Measurements from ENCODE around the gene WDR44.

Gene WDR44

GRCh38 chrX:118353081-118353850 is 7.4 kb downstream of the WDR44 start:
- TF ChIP-seq CTCF (IDR thresholded peaks at IDR 0.05; ENCODE audit: insufficient read depth, low read length, poor library complexity, severe bottlenecking) = no peak
- Histone ChIP-seq H3K4me3 (replicated peaks; ENCODE audit: low read depth, low read length) (no peak overlapping the region), H3K36me3 (ENCODE audit: control insufficient read depth, insufficient read depth, low read length) (no peaks in the 10 kb centered on the region), H3K27me3 (replicated peaks; ENCODE audit: control insufficient read depth, insufficient read depth, low read length) (no peaks in the 10 kb centered on the region)
- no peak for DNase-seq (ENCODE audit: extremely low read depth, insufficient read length)

DNA sequence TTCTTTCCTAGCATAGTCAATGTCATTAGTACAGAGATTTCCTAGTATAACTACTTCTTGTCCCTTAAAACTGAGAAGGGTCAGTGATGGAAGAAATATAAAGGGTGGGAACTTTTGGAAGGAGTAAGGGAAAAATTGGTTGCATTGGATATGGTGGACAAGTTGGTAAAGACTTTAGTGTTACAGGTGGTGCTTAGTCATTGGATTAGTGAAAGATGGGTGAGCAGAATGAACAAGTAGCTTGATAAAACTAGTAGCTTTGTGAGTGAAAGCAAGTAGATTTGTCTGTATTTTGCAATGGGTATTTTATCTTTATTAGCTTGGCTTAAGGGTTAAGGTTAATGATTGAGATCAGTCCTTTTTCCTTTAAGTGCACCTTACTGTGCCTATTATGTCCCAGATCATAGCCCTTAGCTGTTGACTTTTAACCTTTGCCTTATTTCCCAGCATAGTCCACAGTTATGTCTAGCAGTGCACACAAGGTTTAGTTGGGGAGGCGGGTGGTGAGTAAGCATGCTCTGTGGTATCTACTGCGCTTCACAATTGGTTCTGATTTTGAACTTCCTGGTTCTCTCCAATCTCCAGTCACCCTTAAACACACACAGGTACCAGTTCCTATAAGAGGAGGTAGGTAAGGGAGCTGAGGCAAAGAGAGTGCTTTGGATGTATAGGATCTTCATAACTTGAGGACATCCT is 9.5 kb downstream of the WDR44 start:
- no peak overlapping the region for H3K4me3 ChIP-seq (replicated peaks; ENCODE audit: low read depth, low read length)
- TF ChIP-seq CTCF (IDR thresholded peaks at IDR 0.05; ENCODE audit: insufficient read depth, low read length, poor library complexity, severe bottlenecking) = no peak
- no peaks in the 10 kb centered on the region for H3K36me3 ChIP-seq (ENCODE audit: control insufficient read depth, insufficient read depth, low read length)
- no peaks in the 10 kb centered on the region for H3K27me3 ChIP-seq (replicated peaks; ENCODE audit: control insufficient read depth, insufficient read depth, low read length)
- DNase-seq (ENCODE audit: extremely low read depth, insufficient read length) = no peak

DNA sequence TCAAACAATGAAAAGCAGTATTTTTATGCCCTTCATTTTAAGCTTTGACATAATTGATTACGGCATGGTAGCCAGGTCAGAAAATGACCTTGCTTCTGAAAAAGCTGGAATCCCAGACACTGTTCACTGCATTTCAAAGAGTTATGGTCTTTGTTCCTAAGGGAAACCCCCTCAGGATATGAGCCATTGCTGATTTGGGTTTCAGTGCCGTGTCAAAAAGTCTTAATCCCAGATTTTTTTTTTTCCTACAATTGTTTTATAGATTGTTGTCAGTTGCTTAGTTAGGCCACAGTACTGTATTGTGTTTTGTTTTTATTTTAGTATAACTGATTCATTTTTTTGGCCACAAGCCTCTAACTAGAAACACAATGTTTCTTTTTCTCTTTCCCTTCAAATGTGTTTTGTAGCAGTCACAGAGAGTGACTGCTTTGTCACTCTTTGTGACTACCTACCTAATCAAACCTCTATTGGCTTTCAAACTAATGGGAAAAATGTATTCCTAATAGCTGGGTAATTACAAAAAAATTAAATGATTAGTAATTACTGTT is 10.3 kb downstream of the WDR44 start:
- Histone ChIP-seq H3K36me3 (ENCODE audit: control insufficient read depth, insufficient read depth, low read length) (no peaks in the 10 kb centered on the region), H3K4me3 (replicated peaks; ENCODE audit: low read depth, low read length) (no peak overlapping the region), H3K27me3 (replicated peaks; ENCODE audit: control insufficient read depth, insufficient read depth, low read length) (no peaks in the 10 kb centered on the region)
- no peak for DNase-seq (ENCODE audit: extremely low read depth, insufficient read length)
- no peak for TF ChIP-seq CTCF (IDR thresholded peaks at IDR 0.05; ENCODE audit: insufficient read depth, low read length, poor library complexity, severe bottlenecking)

DNA sequence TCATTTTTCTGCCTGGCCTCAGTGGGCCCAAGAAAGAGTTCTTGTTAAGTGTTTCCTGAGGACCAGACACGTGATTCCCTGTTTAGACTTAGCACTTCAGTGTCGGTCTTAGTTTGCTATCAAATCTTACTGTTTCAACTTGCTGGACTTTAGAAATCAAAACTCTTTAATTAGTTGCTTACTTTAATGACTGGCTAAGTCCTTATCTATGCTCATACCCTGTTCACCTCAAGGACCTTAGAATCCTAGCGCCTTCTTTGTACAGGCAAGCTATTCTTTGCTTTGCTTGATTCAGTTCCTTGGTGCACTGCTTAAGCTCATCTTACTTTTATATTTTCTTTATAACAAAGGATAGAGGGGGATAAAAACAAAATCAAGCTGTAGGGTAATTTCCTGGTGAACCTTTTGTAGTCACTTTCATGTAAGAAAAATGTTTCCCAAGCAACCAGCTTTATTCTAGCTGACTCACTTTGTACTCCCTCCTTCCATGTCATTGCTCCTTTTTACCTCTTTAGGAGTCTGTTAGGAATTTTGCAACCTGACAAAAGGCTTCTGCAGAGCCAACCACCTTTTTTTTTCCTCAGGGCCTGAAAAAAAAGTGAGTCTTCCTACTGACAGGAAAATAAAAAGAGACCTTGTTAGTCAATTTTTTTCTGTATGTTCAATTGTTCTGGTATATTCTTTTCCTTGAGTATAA is 14.7 kb downstream of the WDR44 start:
- H3K36me3 ChIP-seq (ENCODE audit: control insufficient read depth, insufficient read depth, low read length) = no peaks in the 10 kb centered on the region
- DNase-seq (ENCODE audit: extremely low read depth, insufficient read length) = no peak
- TF ChIP-seq CTCF (IDR thresholded peaks at IDR 0.05; ENCODE audit: insufficient read depth, low read length, poor library complexity, severe bottlenecking) = no peak

DNA sequence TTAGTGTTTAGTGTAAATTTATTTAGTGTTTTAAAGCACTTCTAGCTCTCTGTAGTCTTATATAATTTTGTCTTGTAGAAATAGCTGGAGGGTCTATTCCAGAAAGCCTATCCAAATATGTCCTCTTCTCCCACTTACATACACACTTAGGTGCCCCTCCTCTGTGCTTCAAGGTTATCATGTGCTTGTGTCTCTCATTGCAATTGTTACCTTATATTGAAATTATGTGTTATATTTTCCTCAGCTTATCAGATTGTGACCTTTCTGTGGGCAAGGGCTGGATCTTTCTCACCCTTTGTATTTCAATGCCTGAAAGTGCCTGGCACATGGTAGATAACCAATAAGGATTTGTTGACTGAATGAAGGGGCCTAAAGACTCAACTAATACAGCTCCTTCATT is 18.4 kb downstream of the WDR44 start:
- no peak for DNase-seq (ENCODE audit: extremely low read depth, insufficient read length)
- H3K36me3 ChIP-seq (ENCODE audit: control insufficient read depth, insufficient read depth, low read length) = no peaks in the 10 kb centered on the region
- no peak overlapping the region for H3K4me3 ChIP-seq (replicated peaks; ENCODE audit: low read depth, low read length)
- H3K27me3 ChIP-seq (replicated peaks; ENCODE audit: control insufficient read depth, insufficient read depth, low read length) = no peaks in the 10 kb centered on the region
- no peak for TF ChIP-seq CTCF (IDR thresholded peaks at IDR 0.05; ENCODE audit: insufficient read depth, low read length, poor library complexity, severe bottlenecking)

More for the DNA sequence above, 14.7 kb downstream of the WDR44 start:
- H3K27me3 ChIP-seq (replicated peaks; ENCODE audit: control insufficient read depth, insufficient read depth, low read length) = no peaks in the 10 kb centered on the region
- no peak overlapping the region for H3K4me3 ChIP-seq (replicated peaks; ENCODE audit: low read depth, low read length)
